Activated CD8-positive, alpha-beta memory T cell treated with anti-CD3 and anti-CD28 coated beads, Interleukin-2, amount 50 U/mL, for 1 hour (primary cell): ENCODE measurements around the gene NRG2.

Experiments used
- DNase-seq: peaks from one replicate; pipeline ENCODE4 v3.0.0-alpha.2; 2020; ENCODE audit errors: extremely low read depth

The NRG2 gene

DNA sequence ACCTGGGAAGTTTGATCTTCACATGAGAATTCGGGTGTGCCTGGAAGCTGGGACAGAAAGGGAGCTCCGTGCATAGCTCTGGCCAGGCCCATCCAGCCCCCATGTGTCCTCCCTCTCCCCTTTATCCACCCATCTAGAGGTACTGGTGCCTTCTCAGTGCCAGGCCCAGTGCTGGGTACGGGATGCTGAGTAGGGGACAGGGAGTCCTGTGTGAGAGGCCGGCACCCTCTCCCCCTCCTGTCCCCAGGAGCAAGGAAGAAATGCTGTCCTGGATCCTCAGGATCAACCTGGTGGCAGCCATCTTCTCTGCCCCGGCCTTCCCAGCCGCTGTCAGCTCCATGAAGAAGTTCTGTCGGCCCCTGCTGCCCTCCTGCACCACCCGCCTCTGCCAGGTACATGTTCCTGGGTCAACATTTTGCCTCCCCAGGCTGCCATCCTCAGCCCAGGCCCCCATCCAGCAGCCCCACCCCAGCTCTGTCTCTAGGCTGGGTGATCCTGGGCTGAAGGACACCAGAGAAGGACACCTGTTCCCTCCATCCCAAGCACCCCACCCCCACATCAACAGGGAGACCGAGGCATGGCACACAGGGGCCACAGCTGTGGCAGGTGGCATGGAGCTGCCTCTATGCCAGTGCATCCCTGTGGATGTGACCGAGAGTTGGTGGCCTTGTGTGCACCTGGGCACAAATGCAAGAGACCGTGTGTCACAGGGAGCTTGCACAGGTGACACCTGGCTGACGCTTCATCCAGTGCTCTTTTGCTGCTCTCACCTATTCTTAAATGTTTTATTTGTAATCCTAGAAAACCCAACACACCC is 204.5 kb downstream of the NRG2 start:
- DNase-seq, result no peak

DNA sequence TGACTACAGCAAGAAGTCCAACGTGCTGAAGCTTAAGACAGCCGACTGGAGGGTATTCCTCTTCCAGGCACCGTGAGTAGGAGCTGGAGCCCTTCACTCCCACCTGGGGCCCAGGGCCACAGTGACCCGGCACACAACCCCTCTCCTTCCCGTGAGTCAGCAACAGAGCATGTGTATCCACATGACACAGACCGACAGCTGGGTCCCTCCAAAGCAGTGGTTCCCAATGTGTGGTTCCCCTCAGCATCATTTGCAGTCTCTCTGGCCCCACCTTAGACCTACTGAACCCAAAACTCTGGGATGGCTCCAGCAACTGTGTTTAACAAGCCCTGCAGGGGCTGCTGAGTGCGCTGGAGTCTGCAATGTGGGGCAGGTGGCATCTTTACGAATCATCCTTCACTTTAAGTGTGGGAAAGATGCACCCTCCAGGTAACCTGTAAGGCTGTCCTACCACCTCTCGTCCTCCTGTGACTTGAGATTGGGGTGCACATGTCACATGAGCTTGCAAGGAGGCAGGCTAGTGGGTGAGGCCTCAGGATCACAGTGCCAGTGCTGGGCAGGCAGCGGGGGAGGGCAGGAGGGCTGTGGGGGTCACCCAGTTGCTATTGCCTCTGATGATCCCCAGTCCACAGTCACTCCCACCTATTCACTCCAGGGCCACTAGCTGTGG is 205.3 kb downstream of the NRG2 start:
- no peak for DNase-seq

DNA sequence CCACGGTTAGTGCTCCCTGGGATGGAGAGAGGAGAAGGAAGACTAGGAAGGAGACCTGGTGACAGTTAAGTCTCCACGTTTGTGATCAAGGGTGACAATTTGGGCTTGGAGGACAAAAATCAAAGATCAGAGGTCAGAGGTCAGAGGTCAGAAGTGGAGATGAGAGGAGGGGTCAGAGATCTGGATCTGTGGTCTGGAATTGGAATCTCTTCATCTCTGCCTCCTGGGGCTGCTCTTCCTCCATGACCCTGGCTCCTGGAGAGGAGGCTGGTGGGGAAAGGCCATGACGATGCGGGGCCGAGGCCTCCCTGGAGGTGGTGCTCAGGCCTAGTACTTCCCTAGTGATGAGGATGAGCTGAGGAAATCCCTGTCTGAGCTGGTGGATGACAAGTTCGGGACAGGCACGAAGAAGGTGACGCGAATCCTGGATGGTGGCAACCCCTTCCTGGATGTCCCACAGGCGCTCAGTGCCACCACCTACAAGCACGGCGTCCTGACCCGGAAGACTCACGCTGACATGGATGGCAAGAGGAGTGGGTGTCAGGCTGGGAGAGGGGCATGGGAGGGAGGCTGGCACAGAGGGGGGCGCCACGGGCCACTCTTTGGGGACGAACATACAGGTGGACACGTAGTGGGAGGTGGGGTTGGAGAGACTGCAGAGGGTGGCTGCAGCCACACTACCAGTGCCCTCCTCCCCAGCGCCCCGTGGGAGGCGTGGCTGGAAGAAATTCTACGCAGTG is 206.5 kb downstream of the NRG2 start:
- DNase-seq, result no peak

DNA sequence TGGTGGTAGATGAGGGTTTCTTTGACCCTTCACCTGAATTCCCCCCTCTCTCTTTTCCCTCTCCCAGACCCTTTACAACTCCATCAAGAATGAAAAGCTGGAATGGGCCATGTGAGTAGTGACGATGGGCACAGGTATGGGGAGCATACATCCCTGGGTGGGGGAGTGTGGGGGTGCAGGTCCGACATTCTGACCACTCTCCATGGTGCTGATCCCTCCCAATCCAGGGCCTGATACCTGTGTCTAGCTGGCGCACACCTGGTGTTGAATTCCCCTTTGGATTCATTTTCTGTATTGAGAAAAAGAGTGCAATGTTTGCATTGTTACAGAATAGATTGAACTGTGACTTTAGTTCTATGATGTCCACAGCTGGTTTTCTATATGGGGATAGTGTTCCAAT is 207.4 kb downstream of the NRG2 start:
- no peak for DNase-seq

DNA sequence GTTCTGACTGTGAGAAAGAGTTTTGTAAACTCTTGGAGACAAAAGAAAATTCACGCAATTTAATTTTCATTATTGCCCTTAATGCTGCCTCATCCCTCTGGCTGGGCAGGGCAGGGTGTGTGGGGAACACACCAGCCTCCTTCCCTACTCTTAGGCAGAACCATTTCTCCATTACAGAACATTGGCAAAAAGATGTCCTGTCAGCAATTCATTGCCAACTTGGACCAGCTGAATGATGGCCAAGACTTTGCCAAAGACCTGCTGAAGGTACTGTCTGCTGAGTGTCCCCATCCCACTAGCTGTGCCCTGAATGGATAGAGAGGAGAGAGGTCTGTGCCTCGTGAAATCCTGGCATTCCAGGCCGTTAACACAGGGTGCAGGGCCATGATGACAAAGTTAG is 209.6 kb downstream of the NRG2 start:
- DNase-seq, result no peak

DNA sequence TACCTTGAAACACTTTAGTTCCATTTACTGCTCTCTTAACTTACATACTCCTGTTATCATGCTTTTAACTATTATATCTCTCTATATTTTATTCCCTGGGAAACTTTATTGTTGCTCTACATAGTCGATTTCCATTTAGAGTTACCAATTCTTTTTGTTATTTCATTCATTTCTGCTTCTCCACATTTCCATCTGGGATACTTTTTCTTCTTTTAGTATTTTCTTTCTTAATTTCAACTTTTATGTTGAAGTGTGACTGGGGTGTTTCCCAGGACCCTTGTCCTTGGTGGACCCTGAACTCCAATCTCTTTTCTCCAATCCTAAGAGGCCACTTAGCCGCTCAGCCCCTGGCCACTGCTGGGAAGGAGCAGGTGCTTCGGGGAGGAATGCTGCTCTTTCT is 211.5 kb downstream of the NRG2 start:
- no peak for DNase-seq

DNA sequence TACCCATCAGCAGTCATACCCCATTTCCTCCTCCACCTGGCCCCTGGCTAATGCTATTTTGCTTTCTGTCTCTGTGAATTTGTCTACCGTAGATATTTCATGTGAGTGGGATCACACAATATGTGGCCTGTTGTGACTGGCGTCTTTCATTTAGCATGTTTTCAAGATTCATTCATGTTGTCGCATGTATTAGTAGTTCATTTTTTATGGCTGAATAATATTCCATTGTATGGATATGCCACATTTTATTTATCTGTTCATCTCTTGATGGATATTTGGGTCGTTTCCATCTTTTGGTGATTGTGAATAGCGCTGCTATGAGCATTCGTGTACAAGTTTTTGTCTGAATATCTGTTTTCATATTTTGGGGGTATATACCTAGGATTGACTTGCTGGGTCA is 213.6 kb downstream of the NRG2 start:
- DNase-seq, result no peak

DNA sequence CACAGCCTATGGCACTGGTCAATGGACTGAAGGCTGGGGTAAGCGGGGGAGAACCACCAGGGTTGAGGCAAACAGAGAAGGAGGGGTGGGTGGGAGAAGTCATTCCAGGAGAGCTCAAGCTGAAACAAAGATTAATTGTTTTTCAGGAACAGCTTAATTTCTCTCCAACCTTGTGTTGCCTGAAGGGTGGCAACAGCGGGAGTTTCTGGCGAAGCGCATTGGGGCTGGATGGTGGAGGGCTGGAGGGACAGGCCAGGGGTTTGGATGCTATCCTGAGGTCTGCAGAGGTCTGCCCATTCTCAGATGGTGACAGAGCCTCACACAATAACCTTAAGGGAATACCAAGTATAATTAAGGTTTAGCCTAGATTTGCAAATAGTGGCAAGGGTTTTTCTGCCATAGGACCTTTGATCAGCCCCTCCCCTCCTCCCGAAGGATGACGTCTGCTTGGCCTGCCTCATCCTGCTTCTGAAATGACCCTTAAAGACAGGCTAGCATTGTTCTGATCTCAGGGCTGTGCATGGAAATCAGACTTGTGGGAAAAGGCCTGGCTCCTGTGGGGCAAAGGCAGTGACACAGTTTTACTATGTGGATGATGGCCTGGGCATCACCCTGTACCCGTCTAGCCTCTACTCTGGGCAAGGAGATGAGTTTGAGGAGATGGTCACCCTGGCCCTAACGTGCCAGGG is 214.7 kb downstream of the NRG2 start:
- DNase-seq, result no peak

DNA sequence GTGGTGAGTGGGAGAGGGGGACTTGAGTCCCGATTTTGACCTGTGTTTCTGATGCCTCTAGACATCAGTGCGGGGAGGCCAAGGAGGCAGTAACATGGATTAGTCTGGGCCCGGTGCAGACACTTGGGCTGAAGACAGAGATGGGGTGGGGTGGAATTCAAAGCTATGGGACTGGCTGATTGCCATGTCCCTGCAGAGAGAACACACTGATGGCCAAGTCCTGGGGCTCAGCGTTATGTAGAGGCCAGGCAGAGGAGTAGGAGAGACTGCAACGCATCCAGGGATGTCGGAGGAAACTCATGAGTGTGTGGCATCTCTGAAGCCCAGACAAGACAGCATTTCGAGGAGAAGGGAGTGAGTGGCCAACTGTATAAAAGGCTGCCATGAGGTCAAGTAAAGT is 217.4 kb downstream of the NRG2 start:
- DNase-seq, result no peak

DNA sequence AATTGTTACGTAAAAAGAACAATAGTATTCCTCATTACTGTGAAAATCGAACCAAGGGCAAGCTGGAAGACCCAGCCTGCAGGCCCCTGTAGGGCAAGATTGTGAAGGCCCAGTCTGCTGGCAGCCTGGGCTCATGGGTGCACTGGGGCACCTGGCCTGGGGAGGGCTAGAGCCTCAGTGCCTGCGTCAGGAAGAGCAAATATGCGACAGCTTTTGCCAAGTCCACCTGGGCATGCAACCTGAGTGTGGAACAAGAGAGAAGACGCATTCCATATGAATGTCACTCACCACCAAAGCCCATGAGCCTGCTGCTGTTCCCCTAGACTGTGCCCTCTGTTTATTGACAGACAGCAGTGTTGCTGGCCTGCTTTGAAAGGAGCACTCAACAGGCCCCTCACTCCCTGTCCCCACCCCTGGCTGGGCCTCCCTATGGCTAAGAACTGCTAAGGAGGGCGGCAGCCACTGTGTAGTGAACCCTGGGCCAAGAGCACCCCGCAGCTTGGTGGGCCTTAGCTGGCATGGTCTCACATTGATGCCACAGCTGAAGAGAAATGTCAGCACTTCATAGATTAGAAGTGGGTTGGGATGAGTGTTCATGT is 219.2 kb downstream of the NRG2 start:
- no peak for DNase-seq

DNA sequence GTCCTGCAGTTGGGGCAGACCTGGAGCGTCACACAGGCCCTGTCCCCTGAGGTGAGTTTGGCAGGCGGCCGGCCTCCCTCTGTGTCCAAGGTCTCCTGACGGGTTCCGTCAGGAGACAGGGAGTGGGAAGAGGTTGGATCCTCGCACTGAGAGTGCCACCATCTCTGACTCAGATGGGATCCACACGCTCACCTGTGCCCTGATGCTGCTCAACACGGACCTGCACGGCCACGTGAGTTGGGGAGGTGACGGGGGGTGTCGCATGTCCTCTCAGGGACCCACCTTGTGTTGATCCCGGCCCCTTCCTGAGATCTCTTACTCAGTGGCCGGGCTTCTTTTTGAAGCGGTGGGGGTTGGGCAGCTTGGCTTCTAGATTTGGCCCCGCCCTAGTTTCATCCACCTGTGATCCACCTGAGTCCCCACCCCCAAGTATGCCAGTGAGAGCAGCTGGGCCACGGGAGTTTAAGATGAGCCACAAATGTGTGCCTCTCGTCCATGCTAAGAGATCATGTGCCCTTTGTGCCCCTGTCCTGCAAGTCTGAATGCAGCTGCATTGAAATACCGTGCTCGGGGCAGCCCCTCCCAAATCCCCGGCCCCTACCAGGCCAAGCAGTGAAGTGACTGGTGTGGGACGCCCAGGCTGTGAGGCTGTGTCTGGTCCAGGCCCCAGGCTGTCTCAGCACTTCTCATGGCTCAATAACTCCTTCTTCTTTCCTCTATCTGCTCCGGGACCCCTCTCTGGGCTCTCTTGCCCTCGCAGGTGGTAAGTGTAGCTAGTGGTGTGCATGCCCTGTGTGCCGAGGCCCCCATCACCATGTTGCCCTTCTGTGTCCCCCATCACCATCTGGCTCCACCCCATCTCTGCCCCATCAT is 220.3 kb downstream of the NRG2 start:
- DNase-seq, result no peak

DNA sequence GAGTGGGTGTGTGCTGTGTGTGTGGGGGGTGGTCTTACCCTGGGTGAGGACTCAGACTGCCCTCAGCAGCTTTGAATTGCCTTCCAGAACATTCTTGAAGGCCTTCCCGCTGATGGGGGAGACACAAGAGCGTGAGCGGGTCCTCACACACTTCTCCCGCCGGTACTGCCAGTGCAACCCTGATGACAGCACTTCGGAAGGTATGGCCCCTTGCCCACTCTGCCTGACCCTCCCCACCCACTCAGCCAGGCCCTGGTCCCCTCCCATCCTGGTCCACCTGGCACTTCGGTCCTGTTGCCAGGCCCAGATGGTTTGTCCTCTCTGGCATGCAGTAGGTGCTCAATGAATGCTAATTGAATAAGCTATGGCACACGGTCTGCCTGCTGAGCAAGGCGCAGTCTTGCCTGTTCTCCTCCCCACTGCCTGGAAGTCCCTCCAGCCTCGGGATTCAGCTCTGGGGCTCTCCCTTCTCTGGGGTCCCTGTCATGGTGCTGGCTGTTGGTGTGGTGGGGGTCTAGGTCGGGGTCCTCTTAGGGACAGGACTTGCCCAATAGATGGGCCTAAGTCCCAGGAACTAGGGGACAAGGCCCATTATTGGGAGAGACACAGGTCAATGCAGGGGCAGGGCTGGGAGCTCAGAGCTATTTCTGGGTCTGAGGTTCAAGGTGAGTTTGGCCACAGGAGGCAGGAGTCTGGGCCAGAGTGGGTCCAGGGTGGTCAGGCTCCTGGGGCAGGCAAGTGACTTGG is 221.1 kb downstream of the NRG2 start:
- DNase-seq, result no peak

DNA sequence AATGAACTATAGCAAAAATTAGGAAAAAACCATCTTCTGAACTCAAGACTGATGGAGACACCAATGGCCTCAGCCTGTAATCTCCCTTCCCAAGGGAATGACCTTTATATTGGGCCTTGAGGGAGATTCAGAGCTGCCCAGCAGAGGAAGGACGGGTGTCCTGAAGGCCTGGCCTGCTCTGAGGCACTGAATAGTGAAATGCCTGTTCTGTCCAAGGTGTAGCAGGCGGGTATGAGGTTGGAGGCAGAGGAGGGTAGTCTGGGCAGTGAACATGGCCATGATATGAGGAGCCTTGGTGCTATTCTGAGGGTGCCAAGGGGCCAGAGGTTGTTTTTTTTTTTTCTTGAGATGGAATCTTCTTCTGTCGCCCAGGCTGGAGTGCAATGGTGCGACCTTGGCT is 222.5 kb downstream of the NRG2 start:
- no peak for DNase-seq

DNA sequence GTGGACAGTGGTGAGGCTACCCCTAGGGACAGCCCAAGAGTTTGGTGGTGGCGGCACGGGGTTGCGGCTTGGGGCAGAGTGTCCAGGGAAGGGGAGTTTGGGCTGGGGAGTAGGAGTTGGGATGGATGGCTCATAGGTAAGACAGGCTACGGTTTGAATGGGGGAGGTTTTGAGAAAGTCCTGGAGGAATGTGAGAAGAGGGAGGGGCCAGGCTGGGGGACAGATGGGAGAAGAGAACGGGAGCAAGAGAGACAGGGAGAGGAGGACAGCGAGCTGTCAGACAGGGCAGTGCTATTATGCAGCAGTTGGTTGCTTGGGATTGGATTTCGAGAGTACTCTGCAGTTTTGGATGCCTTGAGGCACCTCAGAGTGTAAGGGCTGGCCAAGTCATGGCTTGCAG is 223.0 kb downstream of the NRG2 start:
- DNase-seq, result no peak

DNA sequence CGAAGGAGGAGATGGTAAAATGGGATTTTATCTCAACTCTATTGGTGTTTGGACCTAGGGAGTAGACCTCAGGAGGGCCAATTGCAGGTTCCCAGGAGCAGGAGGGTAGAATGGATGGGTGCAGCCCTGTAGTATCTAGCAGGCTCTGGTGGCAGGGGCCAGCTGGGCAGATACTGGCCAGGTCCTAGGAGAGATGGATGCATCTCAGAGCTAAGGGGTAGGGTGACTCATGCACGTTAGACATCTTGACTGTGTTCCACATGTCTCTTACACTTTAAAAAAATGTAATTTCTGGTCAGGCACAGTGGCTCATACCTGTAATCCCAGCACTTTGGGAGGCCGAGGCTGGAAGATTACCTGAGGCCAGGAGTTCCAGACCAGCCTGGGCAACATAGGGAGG is 225.1 kb downstream of the NRG2 start:
- no peak for DNase-seq

DNA sequence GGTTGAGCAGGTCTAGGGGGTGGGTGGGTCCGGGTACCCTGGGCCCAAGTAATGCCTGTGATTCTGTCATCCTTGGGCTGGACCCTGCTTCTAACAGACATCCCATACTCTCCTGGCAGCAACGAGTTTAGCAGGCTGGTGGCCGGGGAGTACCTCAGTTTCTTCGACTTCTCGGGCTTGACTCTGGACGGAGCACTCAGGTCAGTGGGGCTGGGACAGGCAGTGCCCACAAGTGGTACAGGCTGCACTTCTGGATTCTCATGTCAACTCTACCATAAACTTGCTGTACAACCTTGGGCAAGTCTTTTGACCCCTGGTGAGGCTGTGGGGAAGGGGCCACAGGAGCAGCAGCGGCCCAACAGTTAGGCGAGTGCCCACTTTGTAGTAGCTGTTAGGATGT is 225.7 kb downstream of the NRG2 start:
- no peak for DNase-seq

DNA sequence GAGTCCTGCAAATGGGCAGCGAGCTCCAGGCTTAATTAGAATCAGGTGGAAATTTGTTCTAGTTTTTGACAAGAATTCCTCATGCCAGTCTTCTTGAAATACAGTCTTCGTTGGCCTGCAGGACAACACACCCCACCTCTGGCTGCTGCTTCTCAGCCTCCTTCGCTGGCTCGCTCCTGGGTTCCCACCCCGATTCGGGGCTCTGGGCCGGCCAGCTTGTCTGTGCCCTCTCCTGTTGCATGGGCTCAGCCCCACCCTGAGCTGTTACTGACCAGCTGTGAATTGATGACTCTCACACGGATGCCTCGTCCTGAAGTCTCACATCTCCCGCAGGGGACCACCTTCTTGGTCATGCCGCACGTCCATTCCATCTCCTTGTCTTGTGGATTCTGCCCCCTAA is 226.5 kb downstream of the NRG2 start:
- no peak for DNase-seq

DNA sequence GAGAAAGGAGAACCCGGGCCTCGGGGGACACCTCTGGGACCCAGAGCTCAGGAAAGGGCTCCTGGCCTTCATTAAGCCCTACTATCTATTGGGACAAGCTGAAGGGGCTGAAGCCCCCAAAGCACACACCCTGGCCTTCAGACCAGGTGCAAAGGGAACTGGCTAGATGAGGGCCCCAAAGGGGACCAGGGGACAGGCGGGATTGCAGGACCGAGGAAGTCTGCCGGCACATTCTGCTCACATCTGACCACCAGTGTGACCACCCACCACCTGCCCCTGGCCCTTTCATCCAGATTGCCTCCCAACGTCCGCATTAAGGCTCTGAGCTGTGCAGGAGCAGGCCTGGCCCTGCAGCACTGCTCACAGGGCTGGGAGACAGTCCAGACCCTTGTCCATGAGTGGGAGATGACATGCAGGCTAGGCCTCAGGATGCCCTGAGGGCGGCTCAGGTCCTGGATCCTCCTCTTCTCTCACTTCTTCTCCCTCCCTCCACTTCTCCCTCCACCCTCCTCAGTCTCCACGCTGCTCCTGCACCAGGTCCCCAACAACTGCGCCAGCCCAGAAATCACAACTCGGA is 228.3 kb downstream of the NRG2 start:
- no peak for DNase-seq

DNA sequence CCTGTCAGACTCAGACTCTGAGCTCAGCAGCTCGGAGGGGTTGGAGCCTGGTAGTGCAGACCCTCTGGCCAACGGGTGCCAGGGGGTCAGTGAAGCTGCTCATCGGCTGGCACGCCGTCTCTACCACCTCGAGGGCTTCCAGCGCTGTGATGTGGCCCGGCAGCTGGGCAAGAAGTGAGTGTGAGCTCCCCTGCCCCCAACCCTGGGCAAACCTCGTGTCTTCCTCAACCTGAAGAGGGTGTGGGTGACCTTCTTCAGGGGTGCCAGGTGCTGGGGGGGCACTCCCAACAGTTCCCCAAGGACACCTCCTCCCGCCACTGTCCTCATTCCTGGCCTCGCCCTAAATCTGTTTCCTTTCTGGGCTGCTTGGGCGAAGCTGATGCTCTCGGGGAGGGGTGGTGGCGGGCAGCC is 228.9 kb downstream of the NRG2 start:
- DNase-seq, result no peak
